CD14-positive monocyte (primary cell): ENCODE measurements around the gene ZFP64. TPM values are rescaled to one million over a fixed set of nuclear protein-coding genes. Genes with fewer than 3 reads are reported as not detected.

Source experiments
- DNase-seq, 3 donors: peaks; one replicate each; pipeline ENCODE4 v3.0.0-alpha.2; 2011 to 2022
- H2AFZ ChIP-seq: 2 replicates; pipeline ENCODE4 v1.6.0; 2012; ENCODE audit warnings: mild to moderate bottlenecking, low read depth, low read length, inconsistent platforms; ENCODE audit not compliant: insufficient read depth, poor library complexity, severe bottlenecking
- H3K27ac ChIP-seq, 2 donors: 1 replicate in 1 of 2; 2 replicates in 1 of 2; pipeline ENCODE4 v1.5.1; 2012 to 2013; ENCODE audit warnings: low read length in 2 of 2, control low read depth in 1 of 2, inconsistent platforms in 1 of 2, low read depth in 1 of 2, mild to moderate bottlenecking in 1 of 2
- H3K27me3 ChIP-seq, 2 donors: one replicate each; pipeline versions ENCODE4 v1.6.0 to v1.6.1; 2011 to 2013; ENCODE audit warnings: low read length in 2 of 2; ENCODE audit not compliant: control insufficient read depth in 2 of 2, insufficient read depth in 2 of 2
- H3K36me3 ChIP-seq, 2 donors: replicated peaks in 1 of 2; 1 replicate in 1 of 2; 2 replicates in 1 of 2; pipeline versions ENCODE4 v1.5.1 to v1.6.1; 2012 to 2013; ENCODE audit warnings: low read length in 2 of 2, control low read depth in 1 of 2, inconsistent platforms in 1 of 2, mild to moderate bottlenecking in 1 of 2; ENCODE audit not compliant: insufficient read depth in 2 of 2, control insufficient read depth in 1 of 2
- H3K4me1 ChIP-seq, 2 donors: 1 replicate in 1 of 2; 2 replicates in 1 of 2; pipeline versions ENCODE4 v1.5.1 to v1.6.1; 2012 to 2013; ENCODE audit warnings: low read length in 2 of 2, control low read depth in 1 of 2, inconsistent platforms in 1 of 2, mild to moderate bottlenecking in 1 of 2, moderate library complexity in 1 of 2; ENCODE audit not compliant: insufficient read depth in 2 of 2, control insufficient read depth in 1 of 2
- H3K4me2 ChIP-seq: replicated peaks from 2 replicates; pipeline ENCODE3; 2012; ENCODE audit warnings: low read length, moderate library complexity, mild to moderate bottlenecking; ENCODE audit not compliant: poor library complexity, severe bottlenecking; ENCODE audit errors: extremely low read depth
- H3K4me3 ChIP-seq, 3 experiments: fragments of 200-600 bp in 1 of 3; sonication (generic) in 1 of 3; replicated peaks in 1 of 3; 1 replicate in 2 of 3; 2 replicates in 1 of 3; pipeline ENCODE4 v1.5.1; 2011 to 2013; ENCODE audit warnings: low read length in 3 of 3, mild to moderate bottlenecking in 3 of 3, control low read depth in 2 of 3, low read depth in 2 of 3, inconsistent platforms in 1 of 3, moderate library complexity in 1 of 3
- H3K79me2 ChIP-seq: 2 replicates; pipeline ENCODE4 v1.6.0; 2012; ENCODE audit warnings: mild to moderate bottlenecking, control low read depth, inconsistent platforms, low read length, moderate library complexity; ENCODE audit not compliant: insufficient read depth
- H3K9ac ChIP-seq: 2 replicates; pipeline ENCODE4 v1.6.0; 2017; ENCODE audit warnings: low read length, mild to moderate bottlenecking; ENCODE audit not compliant: insufficient read depth, poor library complexity, severe bottlenecking
- H3K9me3 ChIP-seq, 2 donors: replicated peaks in 1 of 2; 1 replicate in 1 of 2; 2 replicates in 1 of 2; pipeline versions ENCODE4 v1.5.1 to v1.6.1; 2012 to 2013; ENCODE audit warnings: low read length in 2 of 2, control low read depth in 1 of 2; ENCODE audit not compliant: control insufficient read depth in 1 of 2, insufficient read depth in 1 of 2
- H4K20me1 ChIP-seq: 2 replicates; pipeline ENCODE4 v1.6.0; 2012; ENCODE audit warnings: mild to moderate bottlenecking, low read length, control low read depth, moderate library complexity; ENCODE audit not compliant: insufficient read depth
- H3K27ac Mint-ChIP-seq, 7 donors: one replicate each; pipeline ENCODE4 v1.8.0; 2020; ENCODE audit warnings: mild to moderate bottlenecking in 7 of 7, mixed read lengths in 7 of 7, moderate library complexity in 6 of 7, inconsistent platforms in 2 of 7
- H3K27me3 Mint-ChIP-seq, 3 donors: one replicate each; pipeline ENCODE4 v1.8.0; 2021 to 2022; ENCODE audit warnings: low read depth in 3 of 3, mild to moderate bottlenecking in 3 of 3, mixed read lengths in 3 of 3, moderate library complexity in 3 of 3, inconsistent platforms in 1 of 3
- H3K36me3 Mint-ChIP-seq, 2 donors: one replicate each; pipeline ENCODE4 v1.8.0; 2020; ENCODE audit warnings: mixed read lengths in 2 of 2, inconsistent platforms in 1 of 2, mild to moderate bottlenecking in 1 of 2
- H3K4me1 Mint-ChIP-seq: one replicate; pipeline ENCODE4 v1.8.0; 2020; ENCODE audit warnings: mild to moderate bottlenecking, mixed read lengths
- H3K4me3 Mint-ChIP-seq, 2 donors: one replicate each; pipeline ENCODE4 v1.8.0; 2020; ENCODE audit warnings: mild to moderate bottlenecking in 2 of 2, mixed read lengths in 2 of 2, moderate library complexity in 1 of 2
- H3K9me3 Mint-ChIP-seq, 7 donors: one replicate each; pipeline ENCODE4 v1.8.0; 2020 to 2022; ENCODE audit warnings: mixed read lengths in 7 of 7, mild to moderate bottlenecking in 6 of 7, moderate library complexity in 6 of 7, inconsistent platforms in 2 of 7
- CTCF ChIP-seq: fragments of 200-600 bp; IDR thresholded peaks from one replicate; pipeline ENCODE4 v1.8.0; 2022; ENCODE audit warnings: antibody characterized with exemption, mild to moderate bottlenecking
- WGBS: methylation state at CpG from one replicate; pipeline ENCODE4 v1.1.5; 2013; ENCODE audit warnings: missing lambda C conversion rate; ENCODE audit not compliant: insufficient coverage; 5-methylcytosine and 5-hydroxymethylcytosine counted together
- intact Hi-C, 2 donors: fragments of 100-400 bp; cut with micrococcal nuclease; formaldehyde crosslinking; loops; one replicate each; pipeline versions ENCODE4 v1.15.0 to v1.15.1; 2023
- polyA plus RNA-seq, 3 donors: library from polyadenylated mRNA; depleted of rRNA in 1 of 3; unstranded in 2 of 3; stranded (reverse) in 1 of 3; fragments of 300-500 nt in 2 of 3; fragments of >200 nt in 1 of 3; fragmentation: Illumina TruSeq in 2 of 3; gene quantifications; 1 replicate in 2 of 3; 2 replicates in 1 of 3; pipeline ENCODE4 v1.2.3, GENCODE V29; 2012 to 2021

Gene ZFP64
- polyA plus RNA-seq, 3 donors: 2.9 to 7.3 (median 4.9) TPM

GRCh38 chr20:52118696-52119095 is 72.9 kb downstream of the ZFP64 start:
- no peak for DNase-seq
- H3K9me3 Mint-ChIP-seq: peaks cover 0 to 9% (median 2%) of the 10 kb centered on the region in 7 donors
- H3K9me3 ChIP-seq: no peaks in the 10 kb centered on the region
- H3K27ac ChIP-seq: no peak overlapping the region
- H3K4me1 Mint-ChIP-seq: peaks cover 7% of the 10 kb centered on the region
- no peak overlapping the region for H3K4me3 Mint-ChIP-seq
- no peak overlapping the region for H3K4me3 ChIP-seq
- no peak overlapping the region for H3K27ac Mint-ChIP-seq
- no peaks in the 10 kb centered on the region for H3K36me3 ChIP-seq
- H4K20me1 ChIP-seq: no peaks in the 10 kb centered on the region
- no peaks in the 10 kb centered on the region for H3K27me3 ChIP-seq
- no peaks in the 10 kb centered on the region for H3K36me3 Mint-ChIP-seq
- no peak overlapping the region for H3K4me2 ChIP-seq
- H2AFZ ChIP-seq: no peak overlapping the region
- WGBS: 92% methylated on average over 2 of the region's 5 CpGs
- TF ChIP-seq CTCF: no peak
- H3K4me1 ChIP-seq: no peaks in the 10 kb centered on the region
- intact Hi-C loops: no loop called here
- H3K27me3 Mint-ChIP-seq: peaks cover 0 to 4% (median 2%) of the 10 kb centered on the region in 3 donors
- no peak overlapping the region for H3K9ac ChIP-seq
- H3K79me2 ChIP-seq: no peaks in the 10 kb centered on the region

- Histone ChIP-seq H3K36me3 (no peaks in the 10 kb centered on the region), H3K9ac (no peak overlapping the region), H3K79me2 (no peaks in the 10 kb centered on the region), H3K27me3 (no peaks in the 10 kb centered on the region), H4K20me1 (no peaks in the 10 kb centered on the region), H2AFZ (no peak overlapping the region), H3K9me3 (no peaks in the 10 kb centered on the region), H3K27ac (no peak overlapping the region), H3K4me3 (no peak overlapping the region), H3K4me2 (no peak overlapping the region), H3K4me1 (no peaks in the 10 kb centered on the region)
- no CpG with 5 or more reads among the region's 2 CpGs for WGBS
- TF ChIP-seq CTCF: no peak
- Mint-ChIP-seq H3K27ac (peak overlapping the region in 1 of 7 donors; percentile 15), H3K36me3 (no peaks in the 10 kb centered on the region), H3K27me3 (peaks cover 0 to 4% (median 2%) of the 10 kb centered on the region in 3 donors), H3K9me3 (peaks cover 0 to 11% (median 4%) of the 10 kb centered on the region in 7 donors), H3K4me1 (peaks cover 7% of the 10 kb centered on the region), H3K4me3 (no peak overlapping the region)
- intact Hi-C loops: no loop called here
- DNase-seq: no peak
Observed at GRCh38 chr20:52118016-52118623, 73.5 kb downstream of the ZFP64 start.
